GM20431 (cell line): ENCODE data around the gene ZDHHC23.

Source experiments
- in situ Hi-C: fragments of 300-500 bp; cut with MseI, MboI; formaldehyde crosslinking; loops from one replicate; pipeline ENCODE4 v1.15.0; 2020; ENCODE audit warnings: low sequenced_read_pairs; ENCODE audit not compliant: unreplicated experiment

Gene ZDHHC23

DNA sequence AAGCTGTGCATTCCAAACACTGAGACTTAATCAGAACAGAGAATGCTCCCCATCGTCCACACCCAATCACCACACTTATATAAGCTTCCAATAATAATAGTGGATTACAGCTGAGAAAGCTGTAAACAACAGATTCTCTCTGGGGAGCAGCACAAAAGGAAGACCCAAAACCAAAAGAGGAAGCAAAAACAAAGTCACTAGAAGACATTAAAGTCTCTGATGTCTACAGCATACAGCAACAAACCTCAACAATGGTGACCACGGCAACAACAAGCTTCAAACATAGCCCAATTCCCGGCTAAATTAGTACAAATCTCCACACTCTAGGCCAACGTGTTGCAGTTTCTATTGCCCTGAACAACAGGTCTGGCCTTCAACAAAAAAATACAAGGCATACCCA is 37.7 kb downstream of the ZDHHC23 start:
- in situ Hi-C loops, result no loop called here

DNA sequence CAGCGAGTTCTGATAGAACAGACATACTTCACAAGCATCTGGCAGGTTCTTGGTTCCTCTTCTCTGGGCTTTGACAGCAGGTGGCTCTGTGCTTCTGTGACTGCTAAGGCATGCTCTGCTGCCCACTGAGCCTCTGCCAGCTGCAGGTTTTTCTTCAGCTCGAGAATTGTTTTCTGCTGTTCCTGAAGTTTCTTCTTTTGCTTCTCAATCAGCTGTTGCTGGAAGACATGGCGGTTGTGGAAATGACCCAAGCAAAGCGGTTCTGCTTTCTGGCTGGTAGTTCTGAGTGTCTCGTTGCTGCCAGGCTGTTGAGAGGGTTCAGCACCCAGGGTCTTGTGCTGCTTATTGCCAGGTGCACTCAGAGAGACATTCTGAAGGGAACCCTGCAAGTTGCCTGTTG is 57.7 kb downstream of the ZDHHC23 start:
- in situ Hi-C loops, result no loop called here

DNA sequence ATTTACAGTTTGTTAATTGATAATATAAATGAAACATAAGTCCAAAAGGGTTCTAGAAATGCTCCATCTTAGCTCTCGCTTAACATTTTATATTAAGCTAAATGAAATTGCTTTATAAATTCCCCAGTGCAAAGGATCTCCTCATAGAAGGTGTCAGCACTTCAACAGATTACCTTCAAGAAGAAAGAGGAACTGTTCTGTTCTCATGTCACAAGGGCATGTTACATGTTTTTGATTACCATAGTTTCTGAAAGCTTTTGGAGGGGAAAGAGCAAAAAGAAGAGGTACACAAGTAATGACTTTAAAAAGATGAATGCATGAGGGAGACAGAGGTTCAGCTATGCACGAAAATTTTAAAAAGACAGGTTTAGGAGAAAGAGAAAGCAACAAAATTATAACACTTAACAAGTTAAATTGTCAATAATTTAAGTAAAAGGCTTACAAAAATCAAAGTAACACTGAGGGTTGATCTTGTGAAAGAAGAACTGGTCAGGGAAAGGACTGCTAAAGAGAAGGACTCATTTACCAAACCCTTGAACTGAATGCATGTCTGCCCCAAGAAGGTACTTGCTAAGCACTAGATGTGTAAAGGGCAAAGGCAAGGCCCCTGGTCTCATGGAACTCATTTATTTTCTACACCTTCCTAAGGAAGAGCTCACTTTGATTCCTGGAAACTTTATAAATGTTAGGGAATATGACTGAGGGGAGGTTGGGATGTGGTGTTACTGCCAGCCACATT is 63.4 kb downstream of the ZDHHC23 start:
- in situ Hi-C loops, result no loop called here
